Measurements from ENCODE around the gene CSTF3.
"Not testable (repeated sequence)": the region's sequence is repeated elsewhere in the genome, so short reads cannot be mapped to it uniquely, and the experiment has no call there.

The CSTF3 gene

DNA sequence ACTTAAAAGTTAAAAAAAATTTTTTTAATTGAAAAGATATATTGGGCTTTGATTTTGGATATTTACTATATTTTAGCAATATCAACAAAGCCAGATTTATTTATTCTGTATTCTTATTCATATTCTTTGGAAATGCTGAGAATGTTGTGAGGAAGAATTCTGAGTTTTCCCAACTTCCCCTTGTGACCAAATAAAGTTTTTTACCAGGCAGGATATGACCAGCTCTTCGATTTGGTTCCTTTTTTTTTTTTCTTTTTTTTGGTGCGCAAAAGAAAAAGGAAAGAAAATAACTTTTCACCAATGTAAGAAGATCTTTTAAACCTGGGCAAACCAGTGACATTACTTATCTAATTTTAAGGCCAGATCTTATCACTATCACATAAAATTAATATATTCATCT lies 109.0 kb downstream of the CSTF3 start (continued):
- TF ChIP-seq ZNF10 (tag by site-specific recombination; IDR thresholded peaks at IDR 0.05), result no peak

DNA sequence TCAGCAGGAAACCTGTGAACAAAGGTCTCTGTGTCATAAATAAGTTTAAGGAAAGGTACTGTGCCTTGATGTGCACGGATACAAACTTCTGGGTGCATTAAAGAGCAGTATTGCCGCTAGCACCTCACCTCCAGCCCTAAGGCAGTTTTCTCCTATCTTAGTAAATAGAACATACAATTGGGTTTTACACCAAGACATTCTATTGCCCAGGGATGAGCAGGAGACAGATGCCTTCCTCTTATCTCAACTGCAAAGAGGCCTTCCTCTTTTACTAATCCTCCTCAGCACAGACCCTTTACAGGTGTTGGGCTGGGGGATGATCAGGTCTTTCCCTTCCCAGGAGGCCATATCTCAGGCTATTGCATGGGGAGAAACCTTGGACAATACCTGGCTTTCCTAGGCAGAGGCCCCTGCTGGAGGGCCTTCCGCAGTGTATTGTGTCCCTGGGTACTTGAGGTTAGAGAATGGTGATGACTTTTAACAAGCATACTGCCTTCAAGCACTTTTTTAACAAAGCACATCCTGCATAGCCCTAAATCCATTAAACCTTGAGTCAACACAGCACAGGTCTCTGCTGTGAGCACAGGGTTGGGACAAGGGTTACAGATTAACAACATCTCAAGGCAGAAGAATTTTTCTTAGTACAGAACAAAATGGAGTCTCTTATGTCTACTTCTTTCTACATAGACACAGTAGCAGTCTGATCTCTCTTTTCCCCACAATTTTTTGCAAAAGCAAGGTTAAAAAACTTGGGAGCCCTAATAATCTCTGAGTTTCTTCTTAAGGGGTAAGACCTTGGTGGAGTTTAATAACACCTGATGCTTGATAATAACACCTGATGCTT lies 111.5 kb downstream of the CSTF3 start:
- CTCF ChIA-PET; POLR2A ChIA-PET; H3K27ac ChIP-seq (ENCODE audit: extremely low read depth, low read depth, low read length); H3K4me3 ChIP-seq (ENCODE audit: low read depth, low read length); H3K9me3 ChIP-seq (ENCODE audit: control insufficient read depth, insufficient read depth, low read depth, low read length); H3K4me1 ChIP-seq (ENCODE audit: control insufficient read depth, insufficient read depth, low read length): not testable (repeated sequence)
- peaks cover 0 to 31% of the 10 kb centered on the region in 2 experiments; a peak in 2 of 3 replicates for H3K36me3 ChIP-seq (ENCODE audit: control insufficient read depth in 2 of 2, insufficient read depth in 1 of 2, low read length in 2 of 2)

DNA sequence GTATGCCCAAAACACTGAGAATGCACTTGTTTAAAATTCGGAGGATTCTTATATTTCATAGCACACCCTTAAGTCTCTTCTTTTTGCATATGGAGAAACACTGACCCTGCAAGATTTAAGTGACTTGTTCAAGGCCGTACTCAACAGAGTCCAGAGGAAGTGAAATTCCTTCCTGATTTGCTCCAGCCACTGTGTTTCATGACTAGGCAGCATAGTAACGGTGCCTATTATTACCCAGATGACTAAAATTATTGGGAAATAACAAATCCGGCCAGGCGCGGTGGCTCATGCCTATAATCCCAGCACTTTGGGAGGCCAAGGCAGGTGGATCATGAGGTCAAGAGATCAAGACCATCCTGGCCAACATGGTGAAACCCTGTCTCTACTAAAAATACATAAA lies 112.6 kb downstream of the CSTF3 start:
- H3K9me3 ChIP-seq (ENCODE audit: control insufficient read depth, insufficient read depth, low read depth, low read length); H3K4me1 ChIP-seq (ENCODE audit: control insufficient read depth, insufficient read depth, low read length); H3K4me3 ChIP-seq (ENCODE audit: low read depth, low read length); H3K27ac ChIP-seq (ENCODE audit: extremely low read depth, low read depth, low read length); CTCF ChIA-PET; POLR2A ChIA-PET: not testable (repeated sequence)
- H3K36me3 ChIP-seq (ENCODE audit: control insufficient read depth in 2 of 2, insufficient read depth in 1 of 2, low read length in 2 of 2), result peaks cover 0 to 29% of the 10 kb centered on the region in 2 experiments; a peak in 2 of 3 replicates

DNA sequence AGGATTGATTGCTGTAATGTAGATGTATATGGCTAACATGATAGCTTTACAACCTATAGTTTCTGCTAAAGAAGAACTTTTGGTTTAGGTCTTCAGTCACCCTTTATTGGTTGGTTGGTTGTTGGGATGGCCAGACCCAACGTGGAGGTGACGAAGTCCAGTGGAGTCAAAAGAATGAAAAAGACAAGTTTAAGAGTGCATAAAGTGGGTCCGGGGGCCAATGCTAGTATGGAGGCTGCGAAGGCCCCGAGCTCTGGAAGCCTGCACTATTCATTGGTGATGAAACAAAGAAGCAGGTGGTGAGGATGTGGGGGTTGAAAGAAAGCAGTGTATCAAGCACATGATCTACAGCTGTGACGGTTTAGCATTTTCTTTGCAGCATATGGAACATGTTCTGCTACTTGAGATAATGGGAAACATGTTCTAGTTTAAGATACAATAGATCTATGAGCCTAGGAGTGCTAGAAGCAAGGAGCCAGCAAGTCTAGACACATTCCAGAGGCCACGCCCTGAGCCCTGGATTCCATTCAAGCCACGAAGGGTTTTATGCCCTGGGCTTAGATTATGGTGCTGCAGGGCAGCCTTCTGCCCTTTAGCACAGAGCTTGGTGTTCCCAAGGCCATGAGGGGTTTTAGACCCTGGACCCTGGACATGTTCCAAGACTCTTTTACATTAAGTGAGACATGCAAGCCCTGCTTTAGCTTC lies 115.6 kb downstream of the CSTF3 start:
- CTCF ChIA-PET, result interaction anchor here (0.6 to 2.8 kb wide), 3 partner anchors 17 to 77 kb away, joined by 3 to 8 read pairs (median 5); no protein-coding TSS in a partner anchor
- peaks cover 0 to 24% of the 10 kb centered on the region in 2 experiments; a peak in 2 of 3 replicates for H3K36me3 ChIP-seq (ENCODE audit: control insufficient read depth in 2 of 2, insufficient read depth in 1 of 2, low read length in 2 of 2)
- H3K9me3 ChIP-seq (ENCODE audit: control insufficient read depth, insufficient read depth, low read depth, low read length), result no peaks in the 10 kb centered on the region
- POLR2A ChIA-PET, result no interaction called here
- H3K4me3 ChIP-seq (ENCODE audit: low read depth, low read length), result no peak overlapping the region
- TF ChIP-seq ZNF792 (tag by site-specific recombination; IDR thresholded peaks at IDR 0.05), result no peak
- 0 out of 2 replicates have a peak, but pooled peaks have one; percentile 31 for TF ChIP-seq ZBTB8A (tag by site-specific recombination; IDR thresholded peaks at IDR 0.05)
- TF ChIP-seq, protein P1, sequence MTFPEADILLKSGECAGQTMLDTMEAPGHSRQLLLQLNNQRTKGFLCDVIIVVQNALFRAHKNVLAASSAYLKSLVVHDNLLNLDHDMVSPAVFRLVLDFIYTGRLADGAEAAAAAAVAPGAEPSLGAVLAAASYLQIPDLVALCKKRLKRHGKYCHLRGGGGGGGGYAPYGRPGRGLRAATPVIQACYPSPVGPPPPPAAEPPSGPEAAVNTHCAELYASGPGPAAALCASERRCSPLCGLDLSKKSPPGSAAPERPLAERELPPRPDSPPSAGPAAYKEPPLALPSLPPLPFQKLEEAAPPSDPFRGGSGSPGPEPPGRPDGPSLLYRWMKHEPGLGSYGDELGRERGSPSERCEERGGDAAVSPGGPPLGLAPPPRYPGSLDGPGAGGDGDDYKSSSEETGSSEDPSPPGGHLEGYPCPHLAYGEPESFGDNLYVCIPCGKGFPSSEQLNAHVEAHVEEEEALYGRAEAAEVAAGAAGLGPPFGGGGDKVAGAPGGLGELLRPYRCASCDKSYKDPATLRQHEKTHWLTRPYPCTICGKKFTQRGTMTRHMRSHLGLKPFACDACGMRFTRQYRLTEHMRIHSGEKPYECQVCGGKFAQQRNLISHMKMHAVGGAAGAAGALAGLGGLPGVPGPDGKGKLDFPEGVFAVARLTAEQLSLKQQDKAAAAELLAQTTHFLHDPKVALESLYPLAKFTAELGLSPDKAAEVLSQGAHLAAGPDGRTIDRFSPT (tag by site-specific recombination; IDR thresholded peaks at IDR 0.05), result peak; percentile 67; the same call in 1 of the 2 replicates
- peak; percentile 25; the same call in 1 of the 2 replicates for TF ChIP-seq OSR2 (tag by site-specific recombination; IDR thresholded peaks at IDR 0.05)
- H3K4me1 ChIP-seq (ENCODE audit: control insufficient read depth, insufficient read depth, low read length), result peaks cover 5% of the 10 kb centered on the region; the same call in 1 of the 2 replicates
- no peak overlapping the region for H3K27ac ChIP-seq (ENCODE audit: extremely low read depth, low read depth, low read length)

DNA sequence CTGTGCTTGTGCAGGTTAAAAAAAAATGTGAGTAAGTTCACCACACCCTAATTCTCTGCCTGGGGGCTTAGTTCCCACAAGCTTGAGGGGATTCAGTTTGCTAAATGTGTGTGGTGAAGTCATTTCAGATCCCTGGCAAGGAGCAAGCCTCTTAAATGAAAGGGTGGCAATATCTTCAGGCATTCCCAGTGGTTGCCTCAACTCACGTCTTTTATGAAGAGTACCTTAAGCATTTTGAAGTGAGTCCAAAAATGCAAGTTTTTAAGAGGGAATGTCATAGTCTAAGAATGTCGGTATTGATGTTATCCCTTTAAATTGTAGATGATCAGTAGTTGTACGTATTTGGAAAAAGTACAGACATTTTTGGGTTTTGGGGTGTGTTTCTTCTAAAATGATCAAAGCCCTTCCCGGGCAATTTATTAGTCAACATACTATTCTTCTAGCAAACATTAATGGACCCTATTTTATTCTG lies 117.0 kb downstream of the CSTF3 start:
- peaks cover 8% of the 10 kb centered on the region; the same call in 1 of the 2 replicates for H3K4me1 ChIP-seq (ENCODE audit: control insufficient read depth, insufficient read depth, low read length)
- CTCF ChIA-PET, result interaction anchor here (0.6 to 2.8 kb wide), 6 partner anchors 12 to 812 kb away, joined by 3 to 8 read pairs (median 4); no protein-coding TSS in a partner anchor

More for the DNA sequence above, 117.0 kb downstream of the CSTF3 start:
- Histone ChIP-seq H3K4me3 (ENCODE audit: low read depth, low read length) (no peak overlapping the region), H3K9me3 (ENCODE audit: control insufficient read depth, insufficient read depth, low read depth, low read length) (no peaks in the 10 kb centered on the region), H3K36me3 (ENCODE audit: control insufficient read depth in 2 of 2, insufficient read depth in 1 of 2, low read length in 2 of 2) (peaks cover 0 to 24% of the 10 kb centered on the region in 2 experiments; a peak in 2 of 3 replicates), H3K27ac (ENCODE audit: extremely low read depth, low read depth, low read length) (no peak overlapping the region)
- POLR2A ChIA-PET, result interaction anchor here (0.7 to 0.8 kb wide), 2 partner anchors 13 to 30 kb away, joined by 3 read pairs; no protein-coding TSS in a partner anchor
- no peak for TF ChIP-seq ZNF324 (tag by site-specific recombination; IDR thresholded peaks at IDR 0.05)
- TF ChIP-seq ZBTB8A (tag by site-specific recombination; IDR thresholded peaks at IDR 0.05), result no peak
- TF ChIP-seq, protein P2, sequence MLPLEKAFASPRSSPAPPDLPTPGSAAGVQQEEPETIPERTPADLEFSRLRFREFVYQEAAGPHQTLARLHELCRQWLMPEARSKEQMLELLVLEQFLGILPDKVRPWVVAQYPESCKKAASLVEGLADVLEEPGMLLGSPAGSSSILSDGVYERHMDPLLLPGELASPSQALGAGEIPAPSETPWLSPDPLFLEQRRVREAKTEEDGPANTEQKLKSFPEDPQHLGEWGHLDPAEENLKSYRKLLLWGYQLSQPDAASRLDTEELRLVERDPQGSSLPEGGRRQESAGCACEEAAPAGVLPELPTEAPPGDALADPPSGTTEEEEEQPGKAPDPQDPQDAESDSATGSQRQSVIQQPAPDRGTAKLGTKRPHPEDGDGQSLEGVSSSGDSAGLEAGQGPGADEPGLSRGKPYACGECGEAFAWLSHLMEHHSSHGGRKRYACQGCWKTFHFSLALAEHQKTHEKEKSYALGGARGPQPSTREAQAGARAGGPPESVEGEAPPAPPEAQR (tag by site-specific recombination; IDR thresholded peaks at IDR 0.05), result no peak
